ENCODE data around the gene RCOR1. TPM values are rescaled to one million over a fixed set of nuclear protein-coding genes. Genes with fewer than 3 reads are reported as not detected.
A peak's percentile ranks its signal among the peaks of the same experiment; 100 is the strongest.

The RCOR1 gene
- total and polyA plus RNA-seq, 2 of the 4 experiments (the other 2 are of a cell fraction), result 9.0 to 11.2 TPM

DNA sequence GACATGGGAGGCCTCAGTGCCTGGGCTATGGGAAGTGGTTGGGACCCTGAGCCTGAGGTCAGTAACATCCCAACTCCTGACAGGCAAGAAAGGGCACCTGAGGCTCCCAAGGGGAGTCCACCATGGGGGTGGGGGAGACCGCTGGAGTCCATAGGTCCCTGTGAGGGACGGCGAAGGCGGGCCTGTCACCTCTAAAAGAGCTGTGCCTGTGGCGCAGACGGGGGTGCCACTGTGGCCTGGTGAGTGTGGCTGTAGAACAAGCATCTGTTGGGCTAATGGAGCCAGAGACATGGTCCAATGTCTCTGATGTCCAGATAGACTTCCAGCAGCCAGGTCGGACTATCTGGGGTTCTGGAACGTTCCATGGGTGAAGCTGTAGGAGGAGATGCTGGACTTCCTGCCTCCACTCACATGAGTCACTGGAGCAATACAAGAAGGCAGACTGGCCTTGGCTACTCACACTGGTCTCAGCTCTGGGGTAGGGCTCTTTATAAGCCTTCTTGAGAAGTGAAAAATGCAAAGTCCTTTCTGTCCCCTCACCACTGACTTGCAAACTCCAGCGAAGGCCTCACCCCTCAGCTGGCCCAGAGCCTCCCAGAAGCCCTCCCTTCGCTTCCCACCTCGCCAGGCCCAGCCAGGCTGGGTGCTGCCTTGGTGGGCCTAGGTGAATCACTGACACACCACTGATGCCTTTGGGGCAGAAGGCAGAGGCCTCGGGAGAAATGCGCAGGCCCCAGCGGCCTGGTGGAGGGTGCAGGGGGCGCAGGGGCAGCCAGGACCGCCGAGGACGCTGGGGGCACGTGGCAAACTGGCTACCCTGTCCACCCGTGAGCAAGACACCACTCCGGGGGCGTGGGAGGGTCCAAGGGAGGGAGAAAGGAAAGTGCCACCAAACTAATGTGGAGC is 183.7 kb downstream of the RCOR1 start:
- H3K4ac ChIP-seq (ENCODE audit: low read depth, low read length), result peak overlapping the region; percentile 83
- ATAC-seq (ENCODE audit: low read depth) (peak; percentile 18; the same call in 1 of the 2 replicates), DNase-seq (peak; percentile 80)
- no TSS peak for BruUV-seq (replicated peaks)
- peaks cover 14% of the 10 kb centered on the region for H3K4me1 ChIP-seq (ENCODE audit: control insufficient read depth, insufficient read depth, low read length)
- H3K79me1 ChIP-seq (ENCODE audit: low read depth in 1 of 2, low read length in 2 of 2), result peaks cover 24 to 34% of the 10 kb centered on the region in 2 experiments
- no peak overlapping the region for H3K56ac ChIP-seq (ENCODE audit: extremely low read depth, insufficient read depth, low read length)
- dilution Hi-C loops (cut with HindIII; ENCODE audit: low sequenced_read_pairs, unreplicated experiment), result no loop called here
- intact Hi-C loops (cut with micrococcal nuclease), result loop anchor here (1.0 to 10.0 kb wide), 3 partner anchors 117 to 181 kb away; partner anchors contain the start of gene RCOR1
- H3K23ac ChIP-seq (ENCODE audit: low read depth, low read length), result peak overlapping the region; percentile 29; the same call in 1 of the 2 replicates
- H4K5ac ChIP-seq (ENCODE audit: low read depth, low read length), result peak overlapping the region; percentile 84
- peak overlapping the region; percentile 80 for H4K91ac ChIP-seq (ENCODE audit: insufficient read depth, low read depth, low read length)
- ChIA-PET POLR2A (ENCODE audit: unreplicated experiment) (no interaction called here), CTCF (interaction anchor here (0.7 kb wide), 1 partner anchor 31 kb away, joined by 3 read pairs; no protein-coding TSS in a partner anchor)
- H3K9me1 ChIP-seq (ENCODE audit: insufficient read depth, low read length), result peaks cover 22% of the 10 kb centered on the region
- peak overlapping the region; percentile 27 for H2BK20ac ChIP-seq (ENCODE audit: low read depth, low read length)
- H2AK5ac ChIP-seq (ENCODE audit: low read depth, low read length), result peak overlapping the region; percentile 100
- TF ChIP-seq RAD21 (IDR thresholded peaks at IDR 0.05; ENCODE audit: low read length) (no peak), BHLHE40 (IDR thresholded peaks at IDR 0.05; ENCODE audit: low read depth, low read length) (0 out of 2 replicates have a peak, but pooled peaks have one; percentile 4), POLR2A (IDR thresholded peaks at IDR 0.05; ENCODE audit: low read depth, low read length) (peak; percentile 51; the same call in 1 of the 2 replicates), SMC3 (IDR thresholded peaks at IDR 0.05; ENCODE audit: low read depth, low read length) (no peak)
- no peak overlapping the region for H3K9ac ChIP-seq (ENCODE audit: low read depth, low read length)
- no peaks in the 10 kb centered on the region for H3K9me3 ChIP-seq (ENCODE audit: control insufficient read depth, insufficient read depth, low read length)
- H4K8ac ChIP-seq (ENCODE audit: low read depth in 2 of 2, low read length in 2 of 2), result peak overlapping the region; percentile 78 to 95
- in situ Hi-C loops (cut with MboI; ENCODE audit: low sequenced_read_pairs), result loop anchor here (10.0 kb wide), 1 partner anchor 139 kb away; no protein-coding TSS in a partner anchor
- peak overlapping the region; percentile 91 for H2AFZ ChIP-seq (replicated peaks; ENCODE audit: low read length, poor library complexity)
- peak overlapping the region; percentile 78 for H2BK120ac ChIP-seq (ENCODE audit: low read depth, low read length)
- H2BK5ac ChIP-seq (ENCODE audit: low read depth, low read length, poor library complexity, severe bottlenecking), result peak overlapping the region; percentile 83
- no peak overlapping the region for H3K4me2 ChIP-seq (ENCODE audit: low read depth, low read length)
- H3K4me3 ChIP-seq (ENCODE audit: insufficient read depth, low read depth, low read length), result no peak overlapping the region
- H3K14ac ChIP-seq (replicated peaks; ENCODE audit: low read depth, low read length), result peak overlapping the region; percentile 82; the same call in 1 of the 2 replicates
- H3K27me3 ChIP-seq (ENCODE audit: control insufficient read depth, insufficient read depth, low read length), result no peaks in the 10 kb centered on the region
- peak overlapping the region; percentile 92 for H2AK9ac ChIP-seq (replicated peaks; ENCODE audit: low read depth, low read length, poor library complexity)
- WGBS, 2 experiments (ENCODE audit: extremely low coverage in 2 of 2, insufficient read length in 1 of 2), result 93% methylated on average over 18 of the region's 22 CpGs; no CpG with 5 or more reads in 1 of the 2 experiments
- peak overlapping the region; percentile 58 for H3K27ac ChIP-seq (ENCODE audit: insufficient read depth, low read length)
- peak overlapping the region; percentile 48; the same call in 2 of the 3 replicates for H2BK15ac ChIP-seq (ENCODE audit: low read depth, low read length)
- no peaks in the 10 kb centered on the region for H3K36me3 ChIP-seq (ENCODE audit: control insufficient read depth, insufficient read depth, low read length)
- H3K18ac ChIP-seq (ENCODE audit: low read depth, low read length), result peak overlapping the region; percentile 47; the same call in 1 of the 2 replicates
- peaks cover 29% of the 10 kb centered on the region for H4K20me1 ChIP-seq (ENCODE audit: insufficient read depth, low read length)
